Kidney epithelial cell (primary cell): ENCODE measurements around the gene ZBTB21. TPM values are rescaled to one million over a fixed set of nuclear protein-coding genes. Genes with fewer than 3 reads are reported as not detected.

ENCODE experiments used
- DNase-seq: peaks from one replicate; pipeline ENCODE4 v3.0.0-alpha.2; 2010; ENCODE audit warnings: low read depth
- H3K27me3 ChIP-seq: 2 replicates; pipeline ENCODE4 v1.6.0; 2011; ENCODE audit warnings: low read length; ENCODE audit not compliant: control insufficient read depth, insufficient read depth
- H3K36me3 ChIP-seq: 2 replicates; pipeline ENCODE4 v1.5.1; 2011; ENCODE audit warnings: low read length; ENCODE audit not compliant: control insufficient read depth, insufficient read depth
- H3K4me3 ChIP-seq: 2 replicates; pipeline ENCODE4 v1.5.1; 2011; ENCODE audit warnings: low read depth, mild to moderate bottlenecking, control low read depth, low read length
- total RNA-seq: library from RNA; depleted of rRNA; stranded (reverse); fragments of >200 nt; gene quantifications from 2 replicates; pipeline ENCODE4 v1.2.3, GENCODE V29; 2015
- TF ChIP-seq, protein P1 (sequence below): IDR thresholded peaks from 2 replicates; pipeline ENCODE4 v1.5.1; 2011; ENCODE audit warnings: mild to moderate bottlenecking, moderate library complexity, low read length, control low read depth, inconsistent platforms; ENCODE audit not compliant: insufficient read depth, poor library complexity, severe bottlenecking

The ZBTB21 gene
- total RNA-seq, 1 donor from 2014 or later = 13.8 TPM

DNA sequence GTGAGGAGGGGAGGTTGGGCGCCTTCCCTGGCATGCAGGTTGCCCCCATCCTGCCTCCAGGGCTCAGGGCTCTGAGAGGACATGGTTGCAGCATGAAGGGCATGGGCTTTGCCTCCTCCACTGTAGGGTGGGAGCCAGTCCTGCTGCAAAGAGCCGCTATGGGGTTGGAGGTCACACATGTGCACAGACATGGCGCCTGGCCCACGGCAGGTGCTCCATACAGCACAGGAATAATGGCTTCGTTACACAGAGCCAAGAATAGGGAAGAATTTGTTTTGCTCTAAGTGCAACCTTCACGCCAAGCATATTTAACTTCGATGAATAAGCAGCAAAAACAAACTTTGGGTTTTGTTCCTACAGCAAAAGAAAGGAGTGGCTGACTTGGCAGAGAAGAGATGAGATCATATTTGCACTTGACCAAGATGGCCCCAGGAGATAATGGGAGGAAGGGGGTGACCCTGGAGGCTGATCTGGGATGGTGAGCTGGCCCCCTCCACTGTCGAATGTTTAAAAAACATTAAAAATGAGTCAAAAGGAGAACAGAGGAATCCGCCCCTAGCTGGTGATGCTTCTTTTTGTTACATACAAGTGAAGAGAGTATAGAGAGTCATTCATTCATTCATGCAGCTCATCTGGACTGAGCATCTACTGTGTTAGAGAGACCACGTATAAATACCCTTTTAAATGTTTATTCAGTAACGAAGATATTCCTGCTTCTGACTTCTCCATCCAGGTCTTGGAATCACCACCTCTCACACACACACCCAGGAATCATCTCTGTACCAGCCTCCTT, 43.9 kb downstream of the ZBTB21 start:
- DNase-seq = no peak
- Histone ChIP-seq H3K27me3 (peaks cover 9% of the 10 kb centered on the region), H3K4me3 (no peak overlapping the region), H3K36me3 (no peaks in the 10 kb centered on the region)
- TF ChIP-seq, protein P1, sequence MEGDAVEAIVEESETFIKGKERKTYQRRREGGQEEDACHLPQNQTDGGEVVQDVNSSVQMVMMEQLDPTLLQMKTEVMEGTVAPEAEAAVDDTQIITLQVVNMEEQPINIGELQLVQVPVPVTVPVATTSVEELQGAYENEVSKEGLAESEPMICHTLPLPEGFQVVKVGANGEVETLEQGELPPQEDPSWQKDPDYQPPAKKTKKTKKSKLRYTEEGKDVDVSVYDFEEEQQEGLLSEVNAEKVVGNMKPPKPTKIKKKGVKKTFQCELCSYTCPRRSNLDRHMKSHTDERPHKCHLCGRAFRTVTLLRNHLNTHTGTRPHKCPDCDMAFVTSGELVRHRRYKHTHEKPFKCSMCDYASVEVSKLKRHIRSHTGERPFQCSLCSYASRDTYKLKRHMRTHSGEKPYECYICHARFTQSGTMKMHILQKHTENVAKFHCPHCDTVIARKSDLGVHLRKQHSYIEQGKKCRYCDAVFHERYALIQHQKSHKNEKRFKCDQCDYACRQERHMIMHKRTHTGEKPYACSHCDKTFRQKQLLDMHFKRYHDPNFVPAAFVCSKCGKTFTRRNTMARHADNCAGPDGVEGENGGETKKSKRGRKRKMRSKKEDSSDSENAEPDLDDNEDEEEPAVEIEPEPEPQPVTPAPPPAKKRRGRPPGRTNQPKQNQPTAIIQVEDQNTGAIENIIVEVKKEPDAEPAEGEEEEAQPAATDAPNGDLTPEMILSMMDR = no peak

GRCh38 chr21:41965461-41966013, 44.6 kb downstream of the ZBTB21 start:
- no peak for DNase-seq

DNA sequence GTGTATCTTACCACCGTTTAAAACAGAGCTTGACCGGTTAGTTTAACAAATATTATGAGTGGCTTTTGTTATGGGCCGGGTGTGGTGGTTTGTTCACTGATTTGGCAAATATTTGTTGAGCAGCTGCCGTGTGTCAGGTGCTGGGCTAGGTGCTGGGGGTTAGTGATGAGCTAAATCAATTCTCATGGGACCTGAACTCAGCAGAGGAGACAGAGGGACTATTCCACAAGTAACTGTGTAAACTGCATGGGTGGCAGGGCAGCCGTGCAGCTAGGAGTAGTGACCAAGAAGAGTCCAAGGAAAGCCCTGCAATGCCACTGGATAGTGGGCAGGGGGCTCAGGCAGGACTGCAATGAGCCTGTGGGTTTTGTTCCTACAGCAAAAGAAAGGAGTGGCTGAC, 45.1 kb downstream of the ZBTB21 start:
- no peak for DNase-seq
- TF ChIP-seq, protein P1 = no peak
- H3K27me3 ChIP-seq = peaks cover 9% of the 10 kb centered on the region
- H3K4me3 ChIP-seq = no peak overlapping the region
- H3K36me3 ChIP-seq = no peaks in the 10 kb centered on the region

More at GRCh38 chr21:41965461-41966013, 44.6 kb downstream of the ZBTB21 start:
- Histone ChIP-seq H3K4me3 (no peak overlapping the region), H3K27me3 (peaks cover 9% of the 10 kb centered on the region), H3K36me3 (no peaks in the 10 kb centered on the region)
- TF ChIP-seq, protein P1 = no peak

- Histone ChIP-seq H3K27me3 (peaks cover 9% of the 10 kb centered on the region), H3K4me3 (no peak overlapping the region), H3K36me3 (no peaks in the 10 kb centered on the region)
- TF ChIP-seq, protein P1 = no peak
- no peak for DNase-seq
These were observed 46.0 kb downstream of the ZBTB21 start for GRCh38 chr21:41964171-41964570.

GRCh38 chr21:41962425-41962966, 47.7 kb downstream of the ZBTB21 start:
- Histone ChIP-seq H3K36me3 (no peaks in the 10 kb centered on the region), H3K4me3 (no peak overlapping the region), H3K27me3 (peaks cover 9% of the 10 kb centered on the region)
- TF ChIP-seq, protein P1 = no peak
- no peak for DNase-seq

- Histone ChIP-seq H3K27me3 (peaks cover 9% of the 10 kb centered on the region), H3K4me3 (no peak overlapping the region), H3K36me3 (no peaks in the 10 kb centered on the region)
- TF ChIP-seq, protein P1 = no peak
- DNase-seq = no peak
These were observed 48.4 kb downstream of the ZBTB21 start for GRCh38 chr21:41961753-41962152.
